ENCODE measurements around the gene C19orf85. TPM values are rescaled to one million over a fixed set of nuclear protein-coding genes. Genes with fewer than 3 reads are reported as not detected.

The C19orf85 gene
- total RNA-seq, 6 experiments from 2014 or later: not detected

GRCh38 chr19:55495646-55496349, 31.2 kb upstream of the C19orf85 start:
- peaks cover 59% of the 10 kb centered on the region for H3K4me1 Mint-ChIP-seq (ENCODE audit: low read depth)
- no peaks in the 10 kb centered on the region for H3K9me3 Mint-ChIP-seq
- H3K27me3 Mint-ChIP-seq (ENCODE audit: insufficient read depth): peaks cover 3% of the 10 kb centered on the region
- peaks cover 15% of the 10 kb centered on the region; the same call in 1 of the 2 replicates for H3K36me3 Mint-ChIP-seq (ENCODE audit: low read depth)
- peak overlapping the region; percentile 63 for H3K27ac Mint-ChIP-seq
- no peak for TF ChIP-seq CTCF (IDR thresholded peaks at IDR 0.05)
- H3K4me3 Mint-ChIP-seq: peak overlapping the region; percentile 55
- DNase-seq: no peak

GRCh38 chr19:55494172-55494761, 29.7 kb upstream of the C19orf85 start:
- DNase-seq: peak; percentile 59
- TF ChIP-seq CTCF (IDR thresholded peaks at IDR 0.05): no peak
- H3K4me1 Mint-ChIP-seq (ENCODE audit: low read depth): peaks cover 59% of the 10 kb centered on the region
- H3K27me3 Mint-ChIP-seq (ENCODE audit: insufficient read depth): peaks cover 3% of the 10 kb centered on the region
- H3K27ac Mint-ChIP-seq: peak overlapping the region; percentile 92
- H3K9me3 Mint-ChIP-seq: no peaks in the 10 kb centered on the region
- H3K36me3 Mint-ChIP-seq (ENCODE audit: low read depth): peaks cover 15% of the 10 kb centered on the region; the same call in 1 of the 2 replicates
- H3K4me3 Mint-ChIP-seq: peak overlapping the region; percentile 92

- Mint-ChIP-seq H3K27me3 (ENCODE audit: insufficient read depth) (peaks cover 3% of the 10 kb centered on the region), H3K4me1 (ENCODE audit: low read depth) (peaks cover 55% of the 10 kb centered on the region), H3K4me3 (peak overlapping the region; percentile 92), H3K36me3 (ENCODE audit: low read depth) (peaks cover 15% of the 10 kb centered on the region; the same call in 1 of the 2 replicates), H3K27ac (peak overlapping the region; percentile 92), H3K9me3 (no peaks in the 10 kb centered on the region)
- TF ChIP-seq CTCF (IDR thresholded peaks at IDR 0.05): no peak
- no peak for DNase-seq
These were observed 29.2 kb upstream of the C19orf85 start for GRCh38 chr19:55493645-55494171.

GRCh38 chr19:55493052-55493644, 28.6 kb upstream of the C19orf85 start:
- peaks cover 59% of the 10 kb centered on the region for H3K4me1 Mint-ChIP-seq (ENCODE audit: low read depth)
- peaks cover 6% of the 10 kb centered on the region for H3K27me3 Mint-ChIP-seq (ENCODE audit: insufficient read depth)
- H3K9me3 Mint-ChIP-seq: no peaks in the 10 kb centered on the region
- H3K4me3 Mint-ChIP-seq: peak overlapping the region; percentile 63
- no peak; the same call in 1 of the 2 replicates for TF ChIP-seq CTCF (IDR thresholded peaks at IDR 0.05)
- peak; percentile 45 for DNase-seq
- peaks cover 15% of the 10 kb centered on the region; the same call in 1 of the 2 replicates for H3K36me3 Mint-ChIP-seq (ENCODE audit: low read depth)
- H3K27ac Mint-ChIP-seq: peak overlapping the region; percentile 76

GRCh38 chr19:55492362-55492944, 27.9 kb upstream of the C19orf85 start:
- H3K9me3 Mint-ChIP-seq: no peaks in the 10 kb centered on the region
- no peak for DNase-seq
- TF ChIP-seq CTCF (IDR thresholded peaks at IDR 0.05): no peak
- peak overlapping the region; percentile 76; the same call in 1 of the 2 replicates for H3K27ac Mint-ChIP-seq
- peaks cover 15% of the 10 kb centered on the region; the same call in 1 of the 2 replicates for H3K36me3 Mint-ChIP-seq (ENCODE audit: low read depth)
- H3K27me3 Mint-ChIP-seq (ENCODE audit: insufficient read depth): peaks cover 6% of the 10 kb centered on the region
- no peak overlapping the region for H3K4me3 Mint-ChIP-seq
- H3K4me1 Mint-ChIP-seq (ENCODE audit: low read depth): peaks cover 61% of the 10 kb centered on the region
